K562 (cell line): Measurements from ENCODE around the gene COL4A5. TPM values are rescaled to one million over a fixed set of nuclear protein-coding genes. Genes with fewer than 3 reads are reported as not detected.

Experiments used
- ATAC-seq: fragments of 200-7000 bp; cut with Tn5 transposase; 3 replicates; pipeline ENCODE4 v1.9.1; 2020; ENCODE audit warnings: moderate library complexity
- BruUV-seq: library from RNA; stranded (reverse); fragments of 400-500 nt; replicated peaks from 2 replicates; lab custom pipeline; 2021; lab: Mats Ljungman, UMichigan
- CTCF ChIA-PET: fragments of 300-600 bp; formaldehyde crosslinking; extraction: SDS; loops from one replicate; lab custom pipeline; 2021; ENCODE audit warnings: low intra/inter-chr PET ratio; lab: Yijun Ruan, JAX
- POLR2A ChIA-PET: fragments of 300-600, 350-650 bp; sonication (Branson Sonifier 250); formaldehyde crosslinking; extraction: SDS; loops from one replicate; lab custom pipeline; 2021; ENCODE audit warnings: antibody characterized with exemption, inconsistent platforms; lab: Yijun Ruan, JAX
- DNase-seq, 4 experiments: peaks; one replicate each; pipeline versions ENCODE4 v3.0.0 to v3.0.0-alpha.2; 2011 to 2018; ENCODE audit warnings: low spot score in 3 of 4, mixed read lengths in 3 of 4; ENCODE audit errors: extremely low read depth in 1 of 4
- FAIRE-seq: peaks from 2 replicates; lab custom pipeline; 2011; peaks lifted over from hg19 to GRCh38; lab: Jason Lieb, UNC
- H2AFZ ChIP-seq: 2 replicates; pipeline ENCODE4 v1.6.0; 2011; ENCODE audit warnings: low read depth, low read length, control low read depth, inconsistent platforms
- H3K27ac ChIP-seq: fragments of 200-600 bp; 3 replicates; pipeline ENCODE4 v1.8.0; 2011; ENCODE audit warnings: low read depth, mild to moderate bottlenecking, control low read depth, inconsistent platforms, low read length, moderate library complexity, mixed read lengths; ENCODE audit errors: extremely low read depth
- H3K27me3 ChIP-seq, 2 experiments: fragments of 300-600 bp in 1 of 2; 2 replicates in 1 of 2; 3 replicates in 1 of 2; pipeline versions ENCODE4 v1.6.0 to v1.8.0; 2011; ENCODE audit warnings: inconsistent platforms in 2 of 2, low read length in 2 of 2, mild to moderate bottlenecking in 1 of 2, mixed read lengths in 1 of 2, moderate library complexity in 1 of 2; ENCODE audit not compliant: control insufficient read depth in 2 of 2, insufficient read depth in 2 of 2
- H3K36me3 ChIP-seq: fragments of 300-600 bp; 3 replicates; pipeline ENCODE4 v1.8.0; 2011; ENCODE audit warnings: mild to moderate bottlenecking, low read length, inconsistent platforms; ENCODE audit not compliant: control insufficient read depth, insufficient read depth
- H3K4me1 ChIP-seq, 2 experiments: fragments of 200-600 bp in 1 of 2; replicated peaks in 1 of 2; 2 replicates in 1 of 2; 3 replicates in 1 of 2; pipeline versions ENCODE4 v1.5.1 to v1.8.0; 2011; ENCODE audit warnings: inconsistent platforms in 2 of 2, low read length in 2 of 2, mild to moderate bottlenecking in 1 of 2, mixed read lengths in 1 of 2, moderate library complexity in 1 of 2; ENCODE audit not compliant: control insufficient read depth in 2 of 2, insufficient read depth in 2 of 2
- H3K4me2 ChIP-seq: 2 replicates; pipeline ENCODE4 v1.6.1; 2011; ENCODE audit warnings: low read length, control low read depth, inconsistent platforms, mixed read lengths; ENCODE audit not compliant: insufficient read depth
- H3K4me3 ChIP-seq: fragments of 200-600 bp; sonication (generic), shearing (Covaris generic); 2 replicates; pipeline ENCODE4 v1.5.1; 2016; ENCODE audit warnings: control low read depth, inconsistent platforms
- H3K79me2 ChIP-seq: fragments of 200-600 bp; 3 replicates; pipeline ENCODE4 v1.8.0; 2011; ENCODE audit warnings: low read length, inconsistent platforms; ENCODE audit not compliant: control insufficient read depth, insufficient read depth
- H3K9ac ChIP-seq, 2 experiments: 2 replicates each; pipeline versions ENCODE4 v1.6.0 to v1.6.1; 2011; ENCODE audit warnings: low read depth in 2 of 2, low read length in 2 of 2, control low read depth in 1 of 2, inconsistent platforms in 1 of 2, mild to moderate bottlenecking in 1 of 2, mixed read lengths in 1 of 2; ENCODE audit not compliant: insufficient read depth in 1 of 2
- H3K9me1 ChIP-seq: one replicate; pipeline ENCODE4 v1.6.0; 2011; ENCODE audit warnings: inconsistent platforms, mild to moderate bottlenecking, low read length, moderate library complexity; ENCODE audit not compliant: control insufficient read depth, insufficient read depth
- H3K9me3 ChIP-seq: replicated peaks from 2 replicates; pipeline ENCODE4 v1.5.1; 2011; ENCODE audit warnings: low read depth, low read length, inconsistent platforms; ENCODE audit not compliant: control insufficient read depth, insufficient read depth
- H4K20me1 ChIP-seq: replicated peaks from 2 replicates; pipeline ENCODE4 v1.6.1; 2011; ENCODE audit warnings: low read length, inconsistent platforms, mixed read lengths; ENCODE audit not compliant: control insufficient read depth, insufficient read depth
- CHD1 ChIP-seq: fragments of 200-600 bp; sonication (generic); IDR thresholded peaks from one replicate; pipeline ENCODE4 v1.6.1; 2012; ENCODE audit warnings: mild to moderate bottlenecking, moderate library complexity, low read length, inconsistent platforms
- NR0B1 ChIP-seq: fragments of 450-650 bp; IDR thresholded peaks from one replicate; pipeline ENCODE4 v1.6.1; 2018; ENCODE audit warnings: mild to moderate bottlenecking, moderate library complexity; ENCODE audit not compliant: partially characterized antibody
- ZNF740 ChIP-seq, 3 experiments: fragments of 200-800 bp in 1 of 3; sonication (Bioruptor generic) in 1 of 3; sonication (generic) in 1 of 3; formaldehyde crosslinking in 1 of 3; IDR thresholded peaks; 2 replicates each; pipeline versions ENCODE4 v1.6.1 to v1.8.0; 2016 to 2022; ENCODE audit warnings: mild to moderate bottlenecking in 2 of 3, missing compliant biosample characterization in 2 of 3, missing genetic modification characterization in 2 of 3, missing genetic modification reagents in 1 of 3
- WGBS: fragments of 100-300 bp; shearing (Covaris generic); methylation state at CpG from one replicate; pipeline ENCODE4 v1.1.6; 2016; ENCODE audit warnings: low coverage, mixed read lengths; ENCODE audit not compliant: insufficient coverage; ENCODE audit errors: missing lambda C conversion rate; 5-methylcytosine and 5-hydroxymethylcytosine counted together
- in situ Hi-C: fragments of 300-500 bp; cut with MboI; formaldehyde crosslinking; loops from 4 replicates; pipeline ENCODE4 v1.15.0; 2018; ENCODE audit warnings: inconsistent platforms, mixed read lengths
- intact Hi-C: fragments of 100-400 bp; cut with micrococcal nuclease; formaldehyde crosslinking; loops from 2 replicates; pipeline ENCODE4 v1.14.2; 2022
- polyA plus RNA-seq, 8 experiments: library from polyadenylated mRNA; depleted of rRNA in 4 of 8; stranded (reverse) in 5 of 8; unstranded in 3 of 8; fragments of >200 nt; fragmentation: Nextera tagmentation in 2 of 8; fragmentation: Illumina TruSeq in 1 of 8; extraction: Ambion mirVana in 2 of 8; extraction: Trizol in 1 of 8; gene quantifications; 2 replicates each; pipeline versions ENCODE4 v1.2.1 to v1.2.3, GENCODE V29; 2011 to 2014; ENCODE audit warnings: inconsistent platforms in 1 of 8, missing spikeins in 1 of 8
- total RNA-seq, 7 experiments: library from RNA; depleted of rRNA in 6 of 7; stranded (reverse); fragments of >200 nt in 6 of 7; fragmentation: Illumina TruSeq in 2 of 7; extraction: Trizol in 2 of 7; gene quantifications; 2 replicates each; pipeline versions ENCODE4 v1.2.1 to v1.2.3, GENCODE V29; 2011 to 2021; ENCODE audit warnings: low replicate concordance in 1 of 7

The COL4A5 gene
- total and polyA plus RNA-seq, 9 of the 15 experiments (the other 6 are each of a cell fraction or from before 2014, with no cell fraction given), result 0.66 to 2.5 (median 1.8) TPM

GRCh38 chrX:108439961-108440696 is 491 bp downstream of the COL4A5 start:
- peak overlapping the region; percentile 8; the same call in 1 of the 3 replicates for H3K27ac ChIP-seq
- DNase-seq (peak; percentile 10 to 32 (median 18)), FAIRE-seq (no peak)
- intact Hi-C loops, result no loop called here
- H3K79me2 ChIP-seq, result no peaks in the 10 kb centered on the region
- H4K20me1 ChIP-seq, result no peaks in the 10 kb centered on the region
- peak overlapping the region; percentile 52 for H3K4me3 ChIP-seq
- peaks cover 0 to 9% of the 10 kb centered on the region in 2 experiments; a peak in 2 of 5 replicates for H3K27me3 ChIP-seq
- peak overlapping the region; percentile 58 to 90 for H3K9ac ChIP-seq
- POLR2A ChIA-PET, result no interaction called here
- H3K9me3 ChIP-seq, result no peaks in the 10 kb centered on the region
- TF ChIP-seq NR0B1 (no peak), ZNF740 (CRISPR knock-in tag; IDR thresholded peaks at IDR 0.05) (no peak), ZNF740 (tag; IDR thresholded peaks at IDR 0.05) (0 out of 4 replicates have a peak, but pooled peaks of 1 of the 2 experiments have one; percentile 9), CHD1 (no peak)
- TF ChIP-seq, all 486 proteins: peak for 1
- CTCF ChIA-PET, result no interaction called here
- peak overlapping the region; percentile 93 for H2AFZ ChIP-seq
- H3K36me3 ChIP-seq, result no peaks in the 10 kb centered on the region
- BruUV-seq, result TSS peak; percentile 82
- in situ Hi-C loops, result no loop called here
- peak overlapping the region; percentile 65 for H3K4me2 ChIP-seq
- WGBS, result 1% methylated on average over 16 of the region's 25 CpGs
- ATAC-seq, result peak; percentile 82
- no peaks in the 10 kb centered on the region for H3K9me1 ChIP-seq
- peaks cover 0 to 3% of the 10 kb centered on the region in 2 experiments; a peak in 3 of 5 replicates for H3K4me1 ChIP-seq
